HCT116 (cell line): Measurements from ENCODE around the gene KLHDC4. TPM values are rescaled to one million over a fixed set of nuclear protein-coding genes. Genes with fewer than 3 reads are reported as not detected.
"Not testable (repeated sequence)": the region's sequence is repeated elsewhere in the genome, so short reads cannot be mapped to it uniquely, and the experiment has no call there.

Experiments used
- ATAC-seq: fragments of 200-7000 bp; cut with Tn5 transposase; 2 replicates; pipeline ENCODE4 v1.9.1; 2020; ENCODE audit warnings: mild to moderate bottlenecking, moderate library complexity
- BruUV-seq: library from RNA; stranded (reverse); fragments of 400-500 nt; replicated peaks from 2 replicates; lab custom pipeline; 2021; lab: Mats Ljungman, UMichigan
- CTCF ChIA-PET: fragments of 300-600 bp; sonication (Branson Sonifier 250); formaldehyde crosslinking; loops from one replicate; lab custom pipeline; 2021; ENCODE audit warnings: antibody characterized with exemption; lab: Charles Lee
- POLR2A ChIA-PET: fragments of 300-600, 350-600 bp; sonication (Branson Sonifier 250); formaldehyde crosslinking; loops from one replicate; lab custom pipeline; 2021; ENCODE audit warnings: antibody characterized with exemption; lab: Charles Lee
- RAD21 ChIA-PET, 2 experiments: fragments of 300-600 bp; sonication (Branson Sonifier 250); formaldehyde crosslinking; loops; one replicate each; lab custom pipeline; 2023; ENCODE audit warnings: low total read pairs in 2 of 2; ENCODE audit not compliant: uncharacterized antibody in 2 of 2, unreplicated experiment in 2 of 2, low non-redundant PET in 1 of 2; lab: Charles Lee
- DNase-seq: peaks from one replicate; pipeline ENCODE4 v3.0.0-alpha.2; 2010; ENCODE audit warnings: low read depth, low spot score
- H2AFZ ChIP-seq: fragments of 200-600 bp; shearing (Covaris generic), sonication (generic); 2 replicates; pipeline ENCODE4 v1.6.1; 2017; ENCODE audit warnings: low read depth, mixed run types, mixed read lengths, antibody characterized with exemption, low read length; ENCODE audit not compliant: poor library complexity, severe bottlenecking
- H3K27ac ChIP-seq: 2 replicates; pipeline ENCODE4 v1.5.1; 2012; ENCODE audit warnings: low read depth, low read length
- H3K27me3 ChIP-seq: fragments of 200-600 bp; sonication (generic); 2 replicates; pipeline ENCODE4 v1.6.1; 2016; ENCODE audit warnings: mixed run types, low read length, mixed read lengths; ENCODE audit not compliant: insufficient read depth
- H3K36me3 ChIP-seq, 2 experiments: fragments of 200-500 bp in 1 of 2; fragments of 200-600 bp in 1 of 2; sonication (Bioruptor generic) in 1 of 2; sonication (generic) in 1 of 2; 2 replicates each; pipeline versions ENCODE4 v1.5.1 to v1.6.1; 2014 to 2016; ENCODE audit warnings: low read length in 2 of 2, inconsistent platforms in 1 of 2, mixed read lengths in 1 of 2, mixed run types in 1 of 2; ENCODE audit not compliant: insufficient read depth in 2 of 2, control insufficient read depth in 1 of 2
- H3K4me1 ChIP-seq, 2 experiments: fragments of 200-600 bp in 1 of 2; sonication (generic) in 1 of 2; 2 replicates each; pipeline versions ENCODE4 v1.5.1 to v1.6.1; 2012 to 2017; ENCODE audit warnings: low read length in 2 of 2, inconsistent platforms in 1 of 2, mild to moderate bottlenecking in 1 of 2, mixed read lengths in 1 of 2, mixed run types in 1 of 2, moderate library complexity in 1 of 2; ENCODE audit not compliant: insufficient read depth in 2 of 2, control insufficient read depth in 1 of 2
- H3K4me2 ChIP-seq: fragments of 200-600 bp; sonication (generic); 2 replicates; pipeline ENCODE4 v1.6.1; 2017; ENCODE audit warnings: mixed run types, low read length, mixed read lengths
- H3K4me3 ChIP-seq, 2 experiments: fragments of 200-600 bp in 1 of 2; sonication (generic) in 1 of 2; replicated peaks in 1 of 2; 2 replicates each; pipeline ENCODE4 v1.5.1; 2011 to 2016; ENCODE audit warnings: low read length in 2 of 2, control low read depth in 1 of 2, low read depth in 1 of 2, mild to moderate bottlenecking in 1 of 2, mixed read lengths in 1 of 2, mixed run types in 1 of 2
- H3K79me2 ChIP-seq: fragments of 200-600 bp; sonication (generic); 2 replicates; pipeline ENCODE4 v1.6.1; 2017; ENCODE audit warnings: mild to moderate bottlenecking, mixed run types, low read length, moderate library complexity, mixed read lengths; ENCODE audit not compliant: insufficient read depth
- H3K9ac ChIP-seq: fragments of 200-600 bp; sonication (generic); 2 replicates; pipeline ENCODE4 v1.6.1; 2016; ENCODE audit warnings: low read length, mixed read lengths
- H3K9me2 ChIP-seq: fragments of 200-600 bp; sonication (generic), shearing (Covaris generic); 2 replicates; pipeline ENCODE4 v1.6.1; 2017; ENCODE audit warnings: mixed run types, mild to moderate bottlenecking, moderate library complexity; ENCODE audit not compliant: insufficient read depth
- H3K9me3 ChIP-seq, 2 experiments: fragments of 200-500 bp in 1 of 2; fragments of 200-600 bp in 1 of 2; sonication (Bioruptor generic) in 1 of 2; sonication (generic) in 1 of 2; 2 replicates each; pipeline ENCODE4 v1.6.1; 2014 to 2017; ENCODE audit warnings: low read length in 2 of 2, mixed read lengths in 2 of 2, inconsistent platforms in 1 of 2, low read depth in 1 of 2, mild to moderate bottlenecking in 1 of 2, mixed run types in 1 of 2, moderate library complexity in 1 of 2; ENCODE audit not compliant: control insufficient read depth in 1 of 2, insufficient read depth in 1 of 2
- H4K20me1 ChIP-seq: fragments of 200-600 bp; sonication (generic), shearing (Covaris generic); 2 replicates; pipeline ENCODE4 v1.6.1; 2017; ENCODE audit warnings: mixed run types, mild to moderate bottlenecking, moderate library complexity; ENCODE audit not compliant: insufficient read depth
- EGR1 ChIP-seq: IDR thresholded peaks from 2 replicates; pipeline ENCODE4 v1.6.1; 2012; ENCODE audit warnings: low read depth
- FOSL1 ChIP-seq: IDR thresholded peaks from 2 replicates; pipeline ENCODE4 v1.6.1; 2012; ENCODE audit warnings: low read depth
- YY1 ChIP-seq: IDR thresholded peaks from 2 replicates; pipeline ENCODE4 v1.6.1; 2011; ENCODE audit warnings: low read length, low read depth, moderate library complexity, mild to moderate bottlenecking; ENCODE audit not compliant: insufficient replicate concordance; ENCODE audit errors: extremely low read depth
- ZBTB33 ChIP-seq: IDR thresholded peaks from 2 replicates; pipeline ENCODE4 v1.6.1; 2011; ENCODE audit warnings: mild to moderate bottlenecking, low read length, moderate library complexity; ENCODE audit not compliant: insufficient replicate concordance; ENCODE audit errors: extremely low read depth
- intact Hi-C: fragments of 100-400 bp; cut with micrococcal nuclease; formaldehyde crosslinking; loops from 2 replicates; pipeline ENCODE4 v1.10.0; 2022
- total RNA-seq: library from RNA; stranded (reverse); gene quantifications from one replicate; pipeline ENCODE4 v1.2.1, GENCODE V29; 2021; ENCODE audit not compliant: unreplicated experiment
- TF ChIP-seq, protein P1 (sequence below): IDR thresholded peaks from 2 replicates; pipeline ENCODE4 v1.6.1; 2012; ENCODE audit warnings: low read depth

KLHDC4 gene
- total RNA-seq, 1 experiment from 2014 or later, result 107 TPM

- H2AFZ ChIP-seq, result no peak overlapping the region
- no peak overlapping the region for H3K4me3 ChIP-seq
- no peak overlapping the region for H3K27ac ChIP-seq
- no peaks in the 10 kb centered on the region for H3K9me3 ChIP-seq
- H3K36me3 ChIP-seq, result peaks cover 16 to 37% of the 10 kb centered on the region in 2 experiments
- no peaks in the 10 kb centered on the region for H3K4me1 ChIP-seq
- BruUV-seq, result no TSS peak
- ChIA-PET CTCF (no interaction called here), POLR2A (no interaction called here), RAD21 (no interaction called here)
- H3K79me2 ChIP-seq, result peaks cover 51% of the 10 kb centered on the region; the same call in 1 of the 2 replicates
- intact Hi-C loops, result no loop called here
- ATAC-seq, result no peak
- H3K27me3 ChIP-seq, result no peaks in the 10 kb centered on the region
- no peak for DNase-seq
- no peak overlapping the region for H3K4me2 ChIP-seq
- peaks cover 3% of the 10 kb centered on the region; the same call in 1 of the 2 replicates for H4K20me1 ChIP-seq
- no peaks in the 10 kb centered on the region for H3K9me2 ChIP-seq
- TF ChIP-seq EGR1 (no peak), ZBTB33 (no peak), FOSL1 (no peak), YY1 (no peak)
- TF ChIP-seq, protein P1, sequence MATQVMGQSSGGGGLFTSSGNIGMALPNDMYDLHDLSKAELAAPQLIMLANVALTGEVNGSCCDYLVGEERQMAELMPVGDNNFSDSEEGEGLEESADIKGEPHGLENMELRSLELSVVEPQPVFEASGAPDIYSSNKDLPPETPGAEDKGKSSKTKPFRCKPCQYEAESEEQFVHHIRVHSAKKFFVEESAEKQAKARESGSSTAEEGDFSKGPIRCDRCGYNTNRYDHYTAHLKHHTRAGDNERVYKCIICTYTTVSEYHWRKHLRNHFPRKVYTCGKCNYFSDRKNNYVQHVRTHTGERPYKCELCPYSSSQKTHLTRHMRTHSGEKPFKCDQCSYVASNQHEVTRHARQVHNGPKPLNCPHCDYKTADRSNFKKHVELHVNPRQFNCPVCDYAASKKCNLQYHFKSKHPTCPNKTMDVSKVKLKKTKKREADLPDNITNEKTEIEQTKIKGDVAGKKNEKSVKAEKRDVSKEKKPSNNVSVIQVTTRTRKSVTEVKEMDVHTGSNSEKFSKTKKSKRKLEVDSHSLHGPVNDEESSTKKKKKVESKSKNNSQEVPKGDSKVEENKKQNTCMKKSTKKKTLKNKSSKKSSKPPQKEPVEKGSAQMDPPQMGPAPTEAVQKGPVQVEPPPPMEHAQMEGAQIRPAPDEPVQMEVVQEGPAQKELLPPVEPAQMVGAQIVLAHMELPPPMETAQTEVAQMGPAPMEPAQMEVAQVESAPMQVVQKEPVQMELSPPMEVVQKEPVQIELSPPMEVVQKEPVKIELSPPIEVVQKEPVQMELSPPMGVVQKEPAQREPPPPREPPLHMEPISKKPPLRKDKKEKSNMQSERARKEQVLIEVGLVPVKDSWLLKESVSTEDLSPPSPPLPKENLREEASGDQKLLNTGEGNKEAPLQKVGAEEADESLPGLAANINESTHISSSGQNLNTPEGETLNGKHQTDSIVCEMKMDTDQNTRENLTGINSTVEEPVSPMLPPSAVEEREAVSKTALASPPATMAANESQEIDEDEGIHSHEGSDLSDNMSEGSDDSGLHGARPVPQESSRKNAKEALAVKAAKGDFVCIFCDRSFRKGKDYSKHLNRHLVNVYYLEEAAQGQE, result no peak
- no peak overlapping the region for H3K9ac ChIP-seq
Measured at GRCh38 chr16:87727346-87727745, 38.4 kb downstream of the KLHDC4 start.

- H3K27ac ChIP-seq, intact Hi-C loops, DNase-seq, POLR2A ChIA-PET, H3K9me2 ChIP-seq, BruUV-seq, H2AFZ ChIP-seq, H3K4me1 ChIP-seq, H3K9me3 ChIP-seq, H3K4me3 ChIP-seq, H3K4me2 ChIP-seq, RAD21 ChIA-PET, H3K27me3 ChIP-seq, ATAC-seq, CTCF ChIA-PET, H4K20me1 ChIP-seq, H3K9ac ChIP-seq: not testable (repeated sequence)
- peaks cover 12 to 41% of the 10 kb centered on the region in 2 experiments for H3K36me3 ChIP-seq
- peaks cover 53% of the 10 kb centered on the region; the same call in 1 of the 2 replicates for H3K79me2 ChIP-seq
Measured at GRCh38 chr16:87726577-87726976, 39.2 kb downstream of the KLHDC4 start.
